ENCODE data around the gene ADAMTS12.

The ADAMTS12 gene

GRCh38 chr5:33936381-33937016 is 44.7 kb upstream of the ADAMTS12 start, which contains the start of gene RXFP3:
RXFP3 (plus strand) TSS chr5:33936386; CDS start chr5:33936741, 355 bp downstream.
- no peak for TF ChIP-seq CTCF (IDR thresholded peaks at IDR 0.05)

GRCh38 chr5:33936004-33936380 is 44.2 kb upstream of the ADAMTS12 start:
- no peak for TF ChIP-seq CTCF (IDR thresholded peaks at IDR 0.05)

GRCh38 chr5:33934176-33934575 is 42.4 kb upstream of the ADAMTS12 start:
- no peak for TF ChIP-seq CTCF (IDR thresholded peaks at IDR 0.05)

GRCh38 chr5:33933723-33934169 is 42.0 kb upstream of the ADAMTS12 start:
- TF ChIP-seq CTCF (IDR thresholded peaks at IDR 0.05), result no peak

GRCh38 chr5:33931136-33931535 is 39.3 kb upstream of the ADAMTS12 start:
- TF ChIP-seq CTCF (IDR thresholded peaks at IDR 0.05), result no peak

GRCh38 chr5:33929925-33930690 is 38.3 kb upstream of the ADAMTS12 start:
- TF ChIP-seq CTCF (IDR thresholded peaks at IDR 0.05), result no peak

GRCh38 chr5:33928283-33928682 is 36.5 kb upstream of the ADAMTS12 start:
- no peak for TF ChIP-seq CTCF (IDR thresholded peaks at IDR 0.05)

Data from LNCAP (cell line).